CD4-positive, alpha-beta T cell treated with Interleukin-4 for 4 hours (primary cell): Measurements from ENCODE around the gene SNX32.
A peak's percentile ranks its signal among the peaks of the same experiment; 100 is the strongest.

Experiments
- DNase-seq: peaks from one replicate; pipeline ENCODE4 v3.0.0-alpha.2; 2020

The SNX32 gene

DNA sequence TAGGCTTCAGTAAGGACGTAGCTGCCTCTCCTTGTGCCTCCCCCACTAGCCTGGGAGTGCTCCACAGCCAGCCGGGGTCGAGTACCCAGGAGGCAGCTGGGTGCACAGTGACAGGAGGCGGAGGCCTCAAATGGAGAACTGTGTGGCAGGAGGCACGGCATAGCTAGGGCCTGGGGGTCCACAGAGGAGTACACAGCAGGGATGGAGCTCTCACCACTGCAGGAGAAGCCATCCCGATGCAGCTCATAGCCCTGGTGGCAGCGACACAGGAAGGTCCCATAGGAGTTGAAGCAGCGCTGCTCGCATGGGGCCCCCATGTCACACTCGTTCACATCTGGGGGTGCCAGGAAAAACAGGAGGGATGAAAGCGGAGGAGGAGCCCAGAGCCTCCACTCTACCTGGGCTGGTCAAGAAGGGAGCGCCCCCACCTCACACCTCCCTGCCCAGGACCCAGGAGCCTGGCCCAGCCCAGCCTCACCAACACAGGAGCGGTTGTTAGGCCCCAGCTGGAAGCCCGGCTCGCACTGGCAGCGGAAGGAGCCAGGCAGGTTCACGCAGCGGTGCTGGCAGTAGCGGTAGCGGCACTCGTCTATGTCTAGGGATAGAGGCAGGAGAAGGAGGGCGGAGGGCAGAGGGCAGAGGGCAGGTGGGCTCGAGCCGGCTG, 36.0 kb downstream of the SNX32 start:
- no peak for DNase-seq

DNA sequence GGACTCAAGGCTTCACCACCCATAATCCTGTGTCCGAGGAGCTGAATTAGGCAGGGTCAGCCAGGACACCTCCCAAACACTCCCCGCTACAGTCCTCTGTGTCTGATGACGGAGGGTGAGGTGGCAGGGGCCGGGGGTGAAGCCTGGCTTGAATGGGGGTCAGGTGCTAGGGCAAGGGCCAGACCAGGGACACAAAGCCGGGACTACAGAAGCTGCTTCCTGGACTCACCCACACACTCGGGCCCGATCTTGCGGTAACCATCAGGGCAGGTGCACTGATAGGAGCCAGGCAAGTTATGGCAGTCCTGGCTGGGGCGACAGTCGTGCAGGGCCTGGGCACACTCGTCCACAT, 36.5 kb downstream of the SNX32 start:
- no peak for DNase-seq

DNA sequence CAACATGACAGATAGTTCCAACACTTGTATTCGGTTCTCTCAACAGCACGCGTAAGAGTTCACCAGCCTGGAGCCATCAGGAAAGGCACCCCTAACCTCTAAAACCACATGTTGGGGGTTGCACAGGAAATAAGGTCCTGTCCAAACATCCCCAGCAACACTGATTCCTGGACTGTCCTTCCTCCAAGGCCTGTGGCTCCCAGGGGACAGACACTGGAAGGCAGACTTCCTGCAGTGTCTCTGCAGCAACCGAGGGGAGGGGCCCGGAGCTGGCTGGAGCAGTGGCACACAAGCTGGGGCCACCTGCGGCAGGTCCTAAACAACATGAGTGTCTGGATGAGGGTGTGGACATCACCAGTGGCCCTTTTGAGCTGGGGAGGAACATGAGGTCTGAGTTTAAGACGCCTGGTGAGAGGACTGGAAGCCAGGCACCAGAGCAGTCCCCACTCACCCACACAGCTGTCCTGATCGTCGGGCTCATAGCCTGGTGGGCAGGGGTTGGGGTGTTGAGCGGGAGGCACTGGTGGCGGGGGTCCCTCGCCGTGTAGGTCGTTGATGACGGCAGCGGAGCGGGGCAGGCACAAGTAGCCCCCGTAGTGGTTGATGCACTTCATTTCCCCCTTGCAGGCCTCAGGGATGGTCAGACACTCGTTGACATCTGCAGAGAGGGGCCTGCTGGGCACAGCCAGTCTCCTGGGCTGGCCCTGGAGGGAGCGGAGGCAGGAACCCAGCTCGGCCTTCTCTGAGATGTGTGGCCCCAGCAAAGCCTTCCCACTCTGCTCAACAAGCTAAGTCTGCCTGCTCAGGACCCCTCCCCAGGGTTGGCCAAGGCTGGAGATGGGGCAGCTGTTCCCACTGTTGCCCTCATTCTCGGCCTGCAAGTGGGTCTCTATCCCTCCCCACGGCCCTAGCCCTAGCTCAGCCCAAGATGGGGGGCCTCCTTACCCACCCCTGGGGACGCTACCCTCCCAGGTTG, 37.2 kb downstream of the SNX32 start:
- DNase-seq, result no peak

DNA sequence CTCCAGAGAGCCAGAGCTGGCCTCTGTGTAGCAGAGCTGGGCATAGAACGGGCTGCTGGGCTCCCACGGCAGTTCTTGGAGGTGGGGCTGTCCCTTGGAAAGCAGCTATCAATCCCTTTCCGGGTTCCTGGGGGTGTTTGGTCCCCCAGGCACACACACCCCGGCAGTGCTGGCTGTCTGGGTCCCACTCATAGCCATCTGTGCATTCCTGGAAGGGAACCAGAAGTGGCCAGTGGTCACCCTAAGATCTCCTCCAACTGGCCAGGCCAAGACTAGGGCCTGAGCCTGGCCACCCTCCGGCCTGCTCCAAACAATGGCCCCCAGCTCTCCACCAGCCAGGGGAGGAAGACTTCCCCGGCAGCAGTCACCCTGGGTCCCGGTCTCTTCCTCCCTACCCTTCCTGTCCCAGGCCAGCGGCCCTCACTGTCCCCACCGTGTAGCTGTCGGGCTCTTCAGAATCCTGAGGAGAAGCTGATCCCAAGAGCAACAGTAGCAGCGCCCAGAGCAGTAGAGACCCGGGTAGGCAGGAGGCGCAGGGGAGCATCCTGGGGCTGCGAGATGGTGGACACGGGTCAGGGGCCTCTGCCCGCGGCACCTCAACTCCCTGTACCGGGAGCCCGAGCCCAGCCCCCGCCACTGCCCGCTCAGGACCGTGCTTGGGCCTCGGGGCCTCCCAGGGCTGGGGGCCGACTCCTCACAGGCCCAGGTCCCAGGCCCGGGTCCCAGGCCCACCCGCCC, 38.2 kb downstream of the SNX32 start:
- DNase-seq, result no peak

DNA sequence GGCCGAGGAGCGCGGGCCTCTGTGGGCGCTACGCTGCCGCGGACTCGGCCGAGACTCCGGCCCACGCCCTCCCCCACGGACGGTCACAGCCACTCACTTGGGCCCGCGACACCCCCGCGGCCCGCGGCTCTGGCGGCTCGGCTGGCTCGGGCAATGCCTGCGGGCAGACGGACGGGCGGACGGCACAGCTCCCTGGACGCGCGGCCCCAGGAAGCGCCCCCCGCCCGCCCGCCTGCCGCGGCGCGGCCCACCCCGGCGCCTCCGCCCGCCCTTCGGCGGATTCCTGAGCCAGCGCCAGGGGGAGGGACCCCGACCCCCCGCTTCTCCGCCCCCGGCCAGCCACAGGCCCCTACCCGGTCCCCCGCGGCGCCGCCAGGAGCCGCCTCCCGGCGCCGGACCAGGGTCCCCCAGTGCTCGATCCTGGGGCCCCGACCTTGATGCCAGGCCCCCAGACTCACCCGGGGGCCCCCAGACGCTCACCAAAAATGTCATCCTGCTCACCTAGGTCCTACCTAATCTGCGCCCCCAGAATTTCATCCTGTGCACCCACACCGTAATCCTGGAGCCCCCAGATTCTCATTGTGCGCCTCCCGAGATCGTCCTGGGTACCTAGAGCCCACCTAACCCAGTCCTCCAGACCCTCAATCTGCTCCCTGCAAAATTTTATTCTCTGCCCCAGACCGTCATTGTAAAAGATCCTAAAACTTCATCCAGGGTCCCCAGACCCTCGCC, 39.0 kb downstream of the SNX32 start, which contains the start of gene EFEMP2:
Gene EFEMP2 (minus strand): TSS at position 215 of the 732 bp plus-strand sequence. CDS start 446 bp downstream, outside the sequence.
- no peak for DNase-seq

DNA sequence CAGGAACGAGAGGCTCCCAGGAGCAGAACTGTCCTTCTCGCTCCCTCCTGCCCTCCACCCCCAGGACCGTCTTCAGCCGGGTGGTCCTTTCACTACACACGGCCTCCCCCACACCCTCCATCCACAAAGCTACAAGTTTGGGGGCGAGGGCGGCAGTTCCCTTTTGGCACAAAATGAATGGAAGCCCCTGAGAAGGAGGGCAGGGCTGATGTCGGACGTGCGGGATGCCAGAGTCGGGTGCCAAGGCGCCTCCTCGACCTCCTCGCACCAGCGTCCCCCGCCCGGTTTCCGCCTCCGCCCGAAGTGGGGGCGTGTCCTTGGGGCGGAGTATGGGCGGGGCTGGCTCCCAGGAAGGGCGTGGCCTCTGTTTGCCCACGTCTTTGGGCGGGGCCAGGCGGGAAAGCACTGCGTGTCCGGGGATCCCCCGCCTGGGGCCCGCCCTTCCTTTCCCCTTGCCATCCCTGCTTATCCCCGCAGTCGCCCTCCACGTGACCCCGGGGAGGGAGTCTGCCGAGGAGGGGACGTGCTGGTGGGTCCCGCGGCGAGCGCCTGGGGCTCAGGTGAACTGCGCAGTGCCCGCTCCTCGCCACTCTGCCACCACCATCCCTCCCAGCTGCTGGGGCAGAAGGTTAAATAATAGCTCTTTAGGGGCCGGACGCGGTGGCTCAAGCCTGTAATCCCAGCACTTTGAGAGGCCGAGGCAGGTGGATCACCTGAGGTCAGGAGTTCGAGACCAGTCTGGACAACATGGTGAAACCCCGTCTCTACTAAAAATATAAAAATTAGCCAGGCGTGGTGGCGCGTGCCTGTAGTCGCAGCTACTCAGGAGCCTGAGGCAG, 39.8 kb downstream of the SNX32 start:
- peak; percentile 92 for DNase-seq

DNA sequence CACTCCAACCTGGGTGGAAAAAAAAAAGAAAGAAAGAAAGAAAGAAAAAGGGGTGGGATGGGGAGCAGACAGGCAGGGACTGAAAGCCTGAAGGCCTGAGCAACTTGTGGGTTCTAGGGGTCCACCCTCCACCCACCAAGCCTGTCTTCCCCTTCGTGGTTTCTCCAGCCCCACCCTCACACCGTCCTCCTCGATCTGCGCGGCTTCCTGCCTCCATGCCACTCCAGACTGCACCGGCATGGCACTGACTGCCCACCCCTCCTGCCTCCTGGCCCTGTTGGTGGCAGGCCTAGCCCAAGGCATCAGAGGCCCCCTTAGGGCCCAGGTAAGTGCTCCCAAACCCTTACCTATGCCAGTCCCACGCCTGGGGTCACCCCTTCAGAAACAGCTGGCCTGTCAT, 45.9 kb downstream of the SNX32 start, which contains the start of gene CTSW:
Gene CTSW (plus strand): TSS at position 221 of the 400 bp plus-strand sequence. CDS start 18 bp downstream, at position 239.
- peak; percentile 56 for DNase-seq

DNA sequence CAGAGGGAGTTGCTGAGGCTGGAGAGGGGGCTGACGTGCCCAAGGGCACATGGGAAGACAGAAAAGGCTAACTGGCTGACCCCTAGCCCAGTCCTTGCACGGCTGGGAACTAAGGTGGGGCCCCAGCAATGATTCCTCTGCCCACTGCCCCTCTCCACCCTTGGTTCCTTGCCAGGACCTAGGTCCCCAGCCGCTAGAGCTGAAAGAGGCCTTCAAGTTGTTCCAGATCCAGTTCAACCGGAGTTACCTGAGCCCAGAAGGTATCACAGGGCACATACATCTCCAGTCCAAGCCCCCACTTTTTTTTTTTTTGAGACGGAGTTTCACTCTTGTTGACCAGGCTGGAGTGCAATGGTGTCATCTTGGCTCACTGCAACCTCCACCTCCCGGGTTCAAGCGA, 46.3 kb downstream of the SNX32 start:
- DNase-seq, result no peak

DNA sequence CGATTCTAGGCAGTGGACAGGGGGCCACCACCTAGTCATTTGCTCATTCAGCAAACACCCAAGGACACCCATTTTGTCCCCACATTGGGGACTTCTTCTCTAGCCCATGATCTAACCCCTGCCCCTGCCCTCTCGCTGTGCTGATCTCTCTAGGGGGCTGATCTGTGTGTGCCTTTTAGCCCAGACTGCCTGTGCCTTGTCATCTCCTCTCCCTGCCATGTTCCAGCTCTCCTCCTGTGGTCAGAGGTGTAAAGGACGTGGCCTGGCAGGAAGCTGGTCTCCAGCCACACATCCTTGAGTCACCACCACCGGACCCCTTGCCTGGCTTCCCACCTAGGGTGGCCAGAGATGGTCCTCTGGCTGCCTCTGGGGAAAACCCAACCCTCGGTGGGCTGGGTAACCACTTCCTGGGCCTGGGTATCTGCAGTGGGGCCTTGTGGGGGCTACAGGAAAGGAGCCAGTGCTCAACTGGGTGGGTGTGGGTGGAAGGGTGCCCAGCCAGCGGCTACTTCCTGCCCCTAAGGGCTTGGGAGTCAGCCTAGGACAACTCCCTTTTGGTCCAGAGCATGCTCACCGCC, 47.2 kb downstream of the SNX32 start:
- DNase-seq, result peak; percentile 18

DNA sequence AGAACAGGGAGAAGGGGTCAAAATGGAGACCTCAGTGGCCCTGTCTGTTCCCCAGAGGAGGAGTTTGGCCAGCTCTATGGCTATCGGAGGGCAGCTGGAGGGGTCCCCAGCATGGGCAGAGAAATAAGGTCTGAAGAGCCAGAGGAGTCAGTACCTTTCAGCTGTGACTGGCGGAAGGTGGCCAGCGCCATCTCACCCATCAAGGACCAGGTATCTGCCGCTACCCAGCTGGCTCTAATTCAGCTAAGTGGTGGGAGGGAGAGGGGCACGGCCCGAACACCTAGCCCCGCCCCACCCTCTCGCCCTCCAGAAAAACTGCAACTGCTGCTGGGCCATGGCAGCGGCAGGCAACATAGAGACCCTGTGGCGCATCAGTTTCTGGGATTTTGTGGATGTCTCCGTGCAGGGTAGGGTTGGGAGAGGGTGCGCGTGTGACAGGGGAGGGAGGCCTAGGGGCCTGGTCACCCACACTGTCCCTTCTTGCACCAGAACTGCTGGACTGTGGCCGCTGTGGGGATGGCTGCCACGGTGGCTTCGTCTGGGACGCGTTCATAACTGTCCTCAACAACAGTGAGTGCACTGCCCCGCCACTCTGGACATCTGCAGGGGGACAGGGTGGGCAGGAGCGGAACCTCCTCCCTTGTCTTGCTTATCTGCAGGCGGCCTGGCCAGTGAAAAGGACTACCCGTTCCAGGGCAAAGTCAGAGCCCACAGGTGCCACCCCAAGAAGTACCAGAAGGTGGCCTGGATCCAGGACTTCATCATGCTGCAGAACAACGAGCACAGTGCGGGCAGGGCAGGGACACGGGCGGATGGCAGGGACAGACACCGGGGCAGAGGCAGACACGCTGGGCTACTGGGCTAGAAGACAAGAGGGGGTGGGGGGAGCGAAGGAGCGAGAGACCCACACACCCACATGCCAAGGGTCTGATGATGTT, 48.6 kb downstream of the SNX32 start:
- DNase-seq, result no peak

DNA sequence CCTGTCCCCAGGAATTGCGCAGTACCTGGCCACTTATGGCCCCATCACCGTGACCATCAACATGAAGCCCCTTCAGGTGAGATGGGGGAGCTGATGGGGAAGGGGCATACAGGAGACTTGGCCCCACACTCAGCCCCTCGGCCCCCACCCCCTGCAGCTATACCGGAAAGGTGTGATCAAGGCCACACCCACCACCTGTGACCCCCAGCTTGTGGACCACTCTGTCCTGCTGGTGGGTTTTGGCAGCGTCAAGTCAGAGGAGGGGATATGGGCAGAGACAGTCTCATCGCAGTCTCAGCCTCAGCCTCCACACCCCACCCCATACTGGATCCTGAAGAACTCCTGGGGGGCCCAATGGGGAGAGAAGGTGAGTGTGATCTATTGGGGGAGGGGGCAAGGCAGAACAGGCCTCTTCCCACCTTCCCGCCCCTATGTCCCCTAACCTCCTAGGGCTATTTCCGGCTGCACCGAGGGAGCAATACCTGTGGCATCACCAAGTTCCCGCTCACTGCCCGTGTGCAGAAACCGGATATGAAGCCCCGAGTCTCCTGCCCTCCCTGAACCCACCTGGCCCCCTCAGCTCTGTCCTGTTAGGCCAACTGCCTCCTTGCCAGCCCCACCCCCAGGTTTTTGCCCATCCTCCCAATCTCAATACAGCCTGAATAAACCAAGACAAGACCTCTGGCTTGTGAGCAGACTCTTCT, 49.4 kb downstream of the SNX32 start:
- no peak for DNase-seq

DNA sequence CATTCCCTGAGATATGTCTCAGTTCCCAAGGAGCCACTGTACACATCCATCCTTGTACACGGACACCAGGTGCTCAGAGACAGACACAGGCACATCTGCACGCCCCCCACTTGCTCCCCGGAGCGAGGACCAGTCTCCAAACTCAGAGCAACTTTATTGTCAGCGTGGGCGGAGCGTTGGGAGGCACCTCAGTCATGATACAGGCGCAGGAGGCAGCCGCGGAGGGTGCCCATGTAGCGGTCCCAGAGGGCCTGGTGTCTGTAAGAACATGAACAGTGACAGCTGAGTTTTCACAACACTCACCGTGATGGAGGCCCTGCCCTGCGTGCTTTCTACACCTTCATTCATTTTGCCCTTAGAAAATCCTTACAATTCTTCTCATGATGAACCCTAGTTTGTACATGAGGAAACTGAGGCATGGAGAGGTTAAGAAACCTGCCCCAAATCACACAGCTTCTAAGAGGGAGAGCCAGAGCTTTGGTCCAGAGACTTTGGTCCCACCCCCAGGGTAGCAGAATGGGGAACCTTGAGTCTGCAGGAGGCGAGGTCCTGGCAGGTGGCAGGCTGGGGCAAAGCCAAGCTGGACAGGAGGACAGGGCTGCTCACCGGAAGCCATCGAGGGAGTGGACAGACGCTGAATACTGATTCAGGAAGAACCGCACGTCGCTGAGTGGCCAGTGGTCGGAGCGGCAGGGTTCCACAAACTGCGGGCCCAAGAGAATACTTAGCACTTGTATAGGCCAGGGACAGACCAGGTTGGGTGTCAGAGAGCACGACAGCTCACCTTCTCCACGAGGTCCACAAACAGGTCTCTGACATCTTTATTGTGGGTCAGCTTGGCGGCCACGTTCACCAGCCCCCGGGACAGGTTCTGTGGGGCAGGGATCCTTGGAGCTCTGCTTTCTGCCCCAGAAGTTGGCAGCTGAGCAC, 50.3 kb downstream of the SNX32 start:
- DNase-seq, result no peak

DNA sequence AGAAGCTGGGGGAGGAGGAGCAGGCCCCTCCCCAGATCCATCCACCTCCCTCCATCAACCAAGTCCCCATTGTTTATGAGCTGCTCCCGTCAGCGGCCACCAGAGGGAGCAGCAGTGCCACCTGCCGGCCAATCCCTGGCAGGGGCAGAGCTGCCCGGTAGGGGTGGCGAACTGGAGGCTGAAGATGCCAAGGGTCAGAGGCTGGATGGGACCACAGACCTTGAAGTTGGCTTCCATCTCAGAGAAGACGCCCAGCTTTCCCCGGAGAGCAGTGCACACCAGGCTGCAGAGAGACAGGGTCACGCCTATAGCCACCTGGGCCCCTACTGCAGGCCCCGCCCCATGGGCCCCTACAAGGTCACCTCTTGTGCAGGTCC, 50.9 kb downstream of the SNX32 start:
- DNase-seq, result peak; percentile 79

DNA sequence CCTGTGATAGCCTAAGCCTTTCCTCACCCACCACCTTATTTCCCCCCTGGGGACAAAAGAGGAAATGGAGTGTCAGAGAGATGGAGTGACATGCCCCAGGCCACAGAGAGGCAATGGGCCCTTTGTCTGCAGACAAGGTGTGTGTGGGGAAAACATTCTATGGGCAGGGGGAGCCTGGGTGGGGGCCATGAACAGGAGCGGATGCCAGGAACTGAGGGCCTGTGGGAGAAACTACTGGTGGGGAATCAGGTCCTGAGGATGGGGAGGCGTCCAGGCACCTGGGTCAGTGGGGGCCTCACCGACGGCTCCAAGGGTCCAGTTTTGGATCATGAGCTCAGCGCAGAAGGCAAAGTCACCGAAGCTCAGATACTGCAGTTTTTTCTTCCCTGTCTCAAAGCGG, 51.5 kb downstream of the SNX32 start:
- no peak for DNase-seq

DNA sequence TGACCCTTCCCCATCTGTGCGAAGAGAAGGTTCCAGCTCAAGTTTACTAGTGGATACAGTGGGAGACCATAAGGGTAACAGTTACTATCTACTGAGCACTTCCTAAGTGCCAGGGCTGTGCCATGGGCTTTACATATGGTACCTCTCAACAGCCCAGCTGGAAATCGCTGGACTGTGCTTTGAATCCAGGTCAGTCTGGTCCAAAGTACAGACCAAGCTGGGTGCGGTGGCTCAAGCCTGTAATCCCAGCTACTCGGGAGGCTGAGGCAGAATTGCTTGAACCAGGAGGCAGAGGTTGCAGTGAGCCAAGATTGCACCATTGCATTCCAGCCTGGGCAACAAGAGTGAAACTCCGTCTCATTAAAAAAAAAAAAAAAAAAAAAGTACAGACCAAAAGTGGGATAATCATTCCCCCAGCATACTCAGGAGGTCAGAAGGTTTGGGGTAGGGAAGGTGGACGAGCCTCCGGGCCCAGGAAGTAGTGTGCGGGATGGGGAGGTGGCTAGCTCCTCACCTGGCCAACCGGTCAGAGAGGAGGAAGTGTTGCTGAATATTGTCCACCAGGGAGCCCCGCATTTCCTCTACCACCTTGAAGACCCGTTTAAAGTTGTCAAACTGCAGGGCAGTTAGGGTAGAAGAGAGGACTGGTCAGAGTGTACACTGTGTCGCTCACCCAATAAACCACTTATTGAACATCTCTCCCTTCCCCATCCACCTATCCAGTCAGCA, 52.2 kb downstream of the SNX32 start:
- no peak for DNase-seq

DNA sequence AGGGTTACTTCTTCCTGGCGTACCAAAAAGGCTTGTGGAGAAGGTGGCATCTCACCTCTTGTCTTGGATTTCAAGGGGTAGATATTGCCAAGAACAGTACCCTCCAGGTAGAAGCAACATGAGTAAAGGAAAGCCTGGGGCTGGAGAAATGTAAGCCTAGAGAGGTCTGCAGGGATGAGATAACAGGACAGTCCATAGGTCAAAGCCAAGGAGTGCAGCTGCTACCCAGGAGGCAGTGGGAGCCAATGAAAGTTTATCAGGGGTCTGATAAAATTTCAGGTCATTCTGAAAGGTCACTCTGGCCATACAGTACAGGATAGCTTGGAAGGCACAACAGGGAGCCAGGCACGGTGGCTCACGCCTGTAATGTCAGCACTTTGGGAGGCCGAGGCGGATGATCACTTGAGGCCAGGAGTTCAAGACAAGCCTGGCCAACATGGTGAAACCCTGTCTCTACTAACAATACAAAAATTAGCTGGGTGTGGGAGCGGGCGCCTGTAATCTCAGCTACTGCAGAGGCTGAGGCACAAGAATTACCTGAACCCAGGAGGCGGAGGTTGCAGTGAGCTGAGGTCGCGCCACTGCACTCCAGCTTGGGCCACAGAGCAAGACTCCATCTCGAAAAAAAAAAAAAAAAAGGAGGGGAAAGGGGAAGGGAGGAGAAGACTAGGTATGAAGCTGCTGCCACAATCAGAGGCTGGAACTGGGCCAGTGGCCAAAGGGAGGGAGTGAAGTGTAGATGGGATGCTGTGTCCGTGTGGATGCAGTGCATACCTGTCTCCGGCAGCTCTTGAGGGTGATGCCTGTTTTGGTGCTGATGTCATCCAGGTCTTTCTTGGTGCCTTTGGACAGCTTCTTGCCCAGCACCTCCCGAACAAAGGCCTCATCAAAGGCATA, 53.3 kb downstream of the SNX32 start:
- no peak for DNase-seq
